Esophagus muscularis mucosa (tissue), 3 donors: ENCODE data around the gene STARD13.

Source experiments
- POLR2AphosphoS5 ChIP-seq, 2 donors: sonication (generic); formaldehyde crosslinking; IDR thresholded peaks; one replicate each; pipeline ENCODE4 v1.6.1; 2017; ENCODE audit warnings: antibody characterized with exemption in 2 of 2
- TF ChIP-seq, protein P1 (sequence below), 3 experiments: fragments of 200-600 bp in 2 of 3; fragments of 450-650 bp in 1 of 3; sonication (generic) in 2 of 3; IDR thresholded peaks; one replicate each; pipeline ENCODE4 v1.5.1; 2017 to 2019; ENCODE audit warnings: antibody characterized with exemption in 3 of 3, mild to moderate bottlenecking in 2 of 3, moderate library complexity in 1 of 3

DNA sequence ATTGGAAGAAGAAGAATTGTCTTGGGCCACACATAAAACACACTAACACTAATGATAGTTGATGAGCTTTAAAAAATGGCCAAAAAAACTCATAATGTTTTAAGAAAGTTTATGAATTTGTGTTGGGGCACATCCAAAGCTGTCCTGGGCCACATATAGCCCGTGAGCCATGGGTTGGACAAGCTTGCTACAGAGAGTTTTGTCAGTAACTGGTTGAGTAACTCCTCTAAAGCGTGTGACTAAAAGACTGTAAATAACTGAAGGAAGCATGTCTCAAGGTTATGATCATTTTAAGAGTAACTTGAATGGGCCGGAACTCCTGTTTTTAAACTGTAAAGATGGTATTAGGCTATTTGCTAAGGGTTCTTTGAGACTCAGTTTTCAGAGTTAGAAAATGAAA, 151.3 kb downstream of the STARD13 start:
- TF ChIP-seq, protein P1, sequence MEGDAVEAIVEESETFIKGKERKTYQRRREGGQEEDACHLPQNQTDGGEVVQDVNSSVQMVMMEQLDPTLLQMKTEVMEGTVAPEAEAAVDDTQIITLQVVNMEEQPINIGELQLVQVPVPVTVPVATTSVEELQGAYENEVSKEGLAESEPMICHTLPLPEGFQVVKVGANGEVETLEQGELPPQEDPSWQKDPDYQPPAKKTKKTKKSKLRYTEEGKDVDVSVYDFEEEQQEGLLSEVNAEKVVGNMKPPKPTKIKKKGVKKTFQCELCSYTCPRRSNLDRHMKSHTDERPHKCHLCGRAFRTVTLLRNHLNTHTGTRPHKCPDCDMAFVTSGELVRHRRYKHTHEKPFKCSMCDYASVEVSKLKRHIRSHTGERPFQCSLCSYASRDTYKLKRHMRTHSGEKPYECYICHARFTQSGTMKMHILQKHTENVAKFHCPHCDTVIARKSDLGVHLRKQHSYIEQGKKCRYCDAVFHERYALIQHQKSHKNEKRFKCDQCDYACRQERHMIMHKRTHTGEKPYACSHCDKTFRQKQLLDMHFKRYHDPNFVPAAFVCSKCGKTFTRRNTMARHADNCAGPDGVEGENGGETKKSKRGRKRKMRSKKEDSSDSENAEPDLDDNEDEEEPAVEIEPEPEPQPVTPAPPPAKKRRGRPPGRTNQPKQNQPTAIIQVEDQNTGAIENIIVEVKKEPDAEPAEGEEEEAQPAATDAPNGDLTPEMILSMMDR (IDR thresholded peaks at IDR 0.05), result no peak
- TF ChIP-seq POLR2AphosphoS5 (IDR thresholded peaks at IDR 0.05), result no peak
